ENCODE results near the gene MRPS9.

DNA sequence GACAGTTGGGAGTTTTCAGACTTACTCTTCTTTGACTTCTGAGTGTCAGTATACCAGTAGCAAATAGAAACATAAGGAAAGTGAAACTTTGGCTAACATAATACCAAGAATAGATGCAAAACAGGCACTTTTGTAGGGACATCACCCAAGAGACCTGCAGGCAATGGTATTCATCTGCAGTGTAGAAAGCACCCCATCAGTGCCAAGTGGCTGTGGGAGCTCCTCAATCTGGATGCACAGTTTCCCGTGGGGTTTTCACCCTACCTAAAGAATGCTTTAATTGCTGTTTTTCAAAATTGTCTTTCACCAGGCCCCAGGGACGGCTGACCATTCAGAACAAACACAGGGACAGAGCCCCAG is 107.1 kb downstream of the MRPS9 start:
- TF ChIP-seq, protein P1, sequence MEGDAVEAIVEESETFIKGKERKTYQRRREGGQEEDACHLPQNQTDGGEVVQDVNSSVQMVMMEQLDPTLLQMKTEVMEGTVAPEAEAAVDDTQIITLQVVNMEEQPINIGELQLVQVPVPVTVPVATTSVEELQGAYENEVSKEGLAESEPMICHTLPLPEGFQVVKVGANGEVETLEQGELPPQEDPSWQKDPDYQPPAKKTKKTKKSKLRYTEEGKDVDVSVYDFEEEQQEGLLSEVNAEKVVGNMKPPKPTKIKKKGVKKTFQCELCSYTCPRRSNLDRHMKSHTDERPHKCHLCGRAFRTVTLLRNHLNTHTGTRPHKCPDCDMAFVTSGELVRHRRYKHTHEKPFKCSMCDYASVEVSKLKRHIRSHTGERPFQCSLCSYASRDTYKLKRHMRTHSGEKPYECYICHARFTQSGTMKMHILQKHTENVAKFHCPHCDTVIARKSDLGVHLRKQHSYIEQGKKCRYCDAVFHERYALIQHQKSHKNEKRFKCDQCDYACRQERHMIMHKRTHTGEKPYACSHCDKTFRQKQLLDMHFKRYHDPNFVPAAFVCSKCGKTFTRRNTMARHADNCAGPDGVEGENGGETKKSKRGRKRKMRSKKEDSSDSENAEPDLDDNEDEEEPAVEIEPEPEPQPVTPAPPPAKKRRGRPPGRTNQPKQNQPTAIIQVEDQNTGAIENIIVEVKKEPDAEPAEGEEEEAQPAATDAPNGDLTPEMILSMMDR (IDR thresholded peaks at IDR 0.05; ENCODE audit: low read depth, low read length) = 0 out of 2 replicates have a peak, but pooled peaks have one; percentile 19
- no peak for TF ChIP-seq EZH2phosphoT487 (IDR thresholded peaks at IDR 0.05; ENCODE audit: low read depth)

All from OCI-LY3 (cell line).